Measurements from ENCODE around the gene TAS2R40.

Gene TAS2R40

GRCh38 chr7:143227806-143228205, 6.0 kb downstream of the TAS2R40 start:
- TF ChIP-seq, protein P1, sequence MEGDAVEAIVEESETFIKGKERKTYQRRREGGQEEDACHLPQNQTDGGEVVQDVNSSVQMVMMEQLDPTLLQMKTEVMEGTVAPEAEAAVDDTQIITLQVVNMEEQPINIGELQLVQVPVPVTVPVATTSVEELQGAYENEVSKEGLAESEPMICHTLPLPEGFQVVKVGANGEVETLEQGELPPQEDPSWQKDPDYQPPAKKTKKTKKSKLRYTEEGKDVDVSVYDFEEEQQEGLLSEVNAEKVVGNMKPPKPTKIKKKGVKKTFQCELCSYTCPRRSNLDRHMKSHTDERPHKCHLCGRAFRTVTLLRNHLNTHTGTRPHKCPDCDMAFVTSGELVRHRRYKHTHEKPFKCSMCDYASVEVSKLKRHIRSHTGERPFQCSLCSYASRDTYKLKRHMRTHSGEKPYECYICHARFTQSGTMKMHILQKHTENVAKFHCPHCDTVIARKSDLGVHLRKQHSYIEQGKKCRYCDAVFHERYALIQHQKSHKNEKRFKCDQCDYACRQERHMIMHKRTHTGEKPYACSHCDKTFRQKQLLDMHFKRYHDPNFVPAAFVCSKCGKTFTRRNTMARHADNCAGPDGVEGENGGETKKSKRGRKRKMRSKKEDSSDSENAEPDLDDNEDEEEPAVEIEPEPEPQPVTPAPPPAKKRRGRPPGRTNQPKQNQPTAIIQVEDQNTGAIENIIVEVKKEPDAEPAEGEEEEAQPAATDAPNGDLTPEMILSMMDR (IDR thresholded peaks at IDR 0.05): no peak
- H3K36me3 ChIP-seq: no peaks in the 10 kb centered on the region
- H3K9me3 ChIP-seq: no peaks in the 10 kb centered on the region
- H3K27me3 ChIP-seq: no peaks in the 10 kb centered on the region
- peaks cover 21% of the 10 kb centered on the region in 2 experiments for H3K4me1 ChIP-seq (ENCODE audit: control insufficient read depth in 1 of 2, insufficient read depth in 1 of 2, low read depth in 1 of 2, low read length in 1 of 2)
- no peak overlapping the region for H3K27ac ChIP-seq
- no peak overlapping the region for H3K4me3 ChIP-seq (ENCODE audit: low read depth in 1 of 2, low read length in 1 of 2)

- TF ChIP-seq, protein P1 (IDR thresholded peaks at IDR 0.05): no peak
- Histone ChIP-seq H3K36me3 (no peaks in the 10 kb centered on the region), H3K4me3 (ENCODE audit: low read depth in 1 of 2, low read length in 1 of 2) (no peak overlapping the region), H3K27ac (no peak overlapping the region), H3K4me1 (ENCODE audit: control insufficient read depth in 1 of 2, insufficient read depth in 1 of 2, low read depth in 1 of 2, low read length in 1 of 2) (peaks cover 12 to 16% of the 10 kb centered on the region in 2 experiments), H3K9me3 (no peaks in the 10 kb centered on the region), H3K27me3 (no peaks in the 10 kb centered on the region)
Observed at GRCh38 chr7:143229054-143229790, 7.4 kb downstream of the TAS2R40 start.

GRCh38 chr7:143230602-143231457, 9.0 kb downstream of the TAS2R40 start:
- H3K36me3 ChIP-seq: no peaks in the 10 kb centered on the region
- H3K4me1 ChIP-seq (ENCODE audit: control insufficient read depth in 1 of 2, insufficient read depth in 1 of 2, low read depth in 1 of 2, low read length in 1 of 2): peaks cover 6 to 18% of the 10 kb centered on the region in 2 experiments
- TF ChIP-seq, protein P1 (IDR thresholded peaks at IDR 0.05): no peak
- no peaks in the 10 kb centered on the region for H3K27me3 ChIP-seq
- H3K9me3 ChIP-seq: no peaks in the 10 kb centered on the region
- no peak overlapping the region for H3K27ac ChIP-seq
- no peak overlapping the region for H3K4me3 ChIP-seq (ENCODE audit: low read depth in 1 of 2, low read length in 1 of 2)

DNA sequence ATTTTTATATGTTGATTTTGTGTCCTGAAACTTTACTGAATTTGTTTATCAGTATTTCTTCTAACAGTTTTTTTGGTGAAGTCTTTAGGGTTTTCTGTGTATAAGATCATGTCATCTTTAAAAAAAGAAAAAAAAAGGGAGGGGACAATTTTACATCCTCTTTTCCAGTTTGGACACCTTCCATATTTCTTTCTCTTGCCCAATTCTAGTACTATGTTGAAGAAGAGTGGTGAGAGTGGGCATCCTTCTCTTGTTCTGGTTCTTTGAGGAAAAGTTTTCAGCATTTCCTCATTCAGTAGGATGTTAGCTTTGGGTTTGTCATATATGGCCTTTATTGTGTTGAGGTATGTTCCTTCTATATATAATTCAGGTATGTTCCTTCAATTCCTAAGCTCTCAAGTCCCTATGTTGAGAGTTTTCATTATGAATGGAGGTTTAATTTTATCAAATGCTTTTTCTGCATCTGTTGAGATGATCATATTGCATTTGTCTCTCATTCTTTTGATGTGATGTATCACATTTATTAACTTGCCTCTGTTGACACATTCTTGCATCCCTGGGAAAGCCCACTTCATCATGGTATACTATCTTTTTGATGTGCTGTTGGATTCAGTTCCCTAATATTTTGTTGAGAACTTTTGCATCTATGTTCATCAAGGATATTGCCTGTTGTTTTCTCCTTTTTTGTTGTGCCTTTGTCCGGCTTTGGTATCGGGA, 12.1 kb downstream of the TAS2R40 start:
- Histone ChIP-seq H3K4me1 (ENCODE audit: control insufficient read depth in 1 of 2, insufficient read depth in 1 of 2, low read depth in 1 of 2, low read length in 1 of 2) (peaks cover 26 to 34% of the 10 kb centered on the region in 2 experiments), H3K4me3 (ENCODE audit: low read depth in 1 of 2, low read length in 1 of 2) (no peak overlapping the region), H3K27ac (no peak overlapping the region), H3K36me3 (no peaks in the 10 kb centered on the region), H3K9me3 (no peaks in the 10 kb centered on the region), H3K27me3 (no peaks in the 10 kb centered on the region)
- TF ChIP-seq, protein P1 (IDR thresholded peaks at IDR 0.05): no peak

DNA sequence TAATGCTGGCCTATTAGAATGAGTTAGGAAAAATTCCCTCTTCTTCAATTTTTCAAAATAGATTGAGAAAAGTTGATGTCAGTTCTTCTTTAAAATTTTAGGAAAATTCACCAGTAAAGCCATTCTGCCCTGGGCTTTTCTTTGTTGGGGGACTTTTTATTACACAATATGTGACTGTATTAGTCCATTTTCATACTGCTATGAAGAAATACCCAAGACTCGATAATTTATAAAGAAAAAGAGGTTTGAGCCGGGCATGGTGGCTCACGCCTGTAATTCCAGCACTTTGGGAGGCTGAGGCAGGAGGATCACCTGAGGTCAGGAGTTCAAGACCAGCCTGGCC, 12.7 kb downstream of the TAS2R40 start:
- H3K27ac ChIP-seq: no peak overlapping the region
- peaks cover 31 to 39% of the 10 kb centered on the region in 2 experiments for H3K4me1 ChIP-seq (ENCODE audit: control insufficient read depth in 1 of 2, insufficient read depth in 1 of 2, low read depth in 1 of 2, low read length in 1 of 2)
- H3K9me3 ChIP-seq: no peaks in the 10 kb centered on the region
- H3K4me3 ChIP-seq (ENCODE audit: low read depth in 1 of 2, low read length in 1 of 2): no peak overlapping the region
- no peaks in the 10 kb centered on the region for H3K27me3 ChIP-seq
- TF ChIP-seq, protein P1 (IDR thresholded peaks at IDR 0.05): no peak
- no peaks in the 10 kb centered on the region for H3K36me3 ChIP-seq
